ENCODE data around the gene FOXN3. TPM values are rescaled to one million over a fixed set of nuclear protein-coding genes. Genes with fewer than 3 reads are reported as not detected.
"Not testable (repeated sequence)": the region's sequence is repeated elsewhere in the genome, so short reads cannot be mapped to it uniquely, and the experiment has no call there.

Gene FOXN3
- total RNA-seq, 1 donor from 2014 or later, result 31.8 TPM

- Histone ChIP-seq H3K4me3 (ENCODE audit: low read length in 3 of 3) (no peak overlapping the region), H3K4me1 (ENCODE audit: control insufficient read depth in 3 of 3, insufficient read depth in 3 of 3, low read length in 3 of 3) (peaks cover 24 to 36% (median 31%) of the 10 kb centered on the region in 3 donors), H3K9ac (ENCODE audit: low read depth in 1 of 3, low read length in 3 of 3) (no peak overlapping the region), H3K9me3 (ENCODE audit: control insufficient read depth in 3 of 3, low read length in 3 of 3) (no peaks in the 10 kb centered on the region), H3K27me3 (ENCODE audit: control insufficient read depth in 3 of 3, insufficient read depth in 3 of 3, low read length in 3 of 3) (no peaks in the 10 kb centered on the region), H3K36me3 (ENCODE audit: control insufficient read depth in 3 of 3, insufficient read depth in 3 of 3, low read length in 3 of 3) (no peaks in the 10 kb centered on the region), H3K27ac (ENCODE audit: low read depth, low read length) (no peak overlapping the region)
Observed at GRCh38 chr14:89251061-89251460, 166.0 kb downstream of the FOXN3 start.

DNA sequence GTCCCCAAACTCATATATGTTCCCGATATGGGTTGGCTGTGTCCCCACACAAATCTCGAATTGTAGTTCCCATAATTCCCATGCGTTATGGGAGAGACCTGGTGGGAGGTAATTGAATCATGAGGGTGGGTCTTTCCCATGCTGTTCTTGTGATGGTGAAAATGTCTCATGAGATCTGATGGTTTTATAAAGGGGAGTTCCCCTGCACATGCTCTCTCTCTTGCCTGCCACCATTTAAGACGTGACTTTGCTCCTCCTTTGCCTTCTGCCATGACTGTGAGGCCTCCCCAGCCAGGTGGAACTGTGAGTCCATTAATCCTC, 166.4 kb downstream of the FOXN3 start:
- H3K4me1 ChIP-seq (ENCODE audit: control insufficient read depth in 3 of 3, insufficient read depth in 3 of 3, low read length in 3 of 3), result peaks cover 19 to 32% (median 26%) of the 10 kb centered on the region in 3 donors
- not testable (repeated sequence) for H3K9ac ChIP-seq (ENCODE audit: low read depth in 1 of 3, low read length in 3 of 3)

GRCh38 chr14:89249972-89250654, 166.9 kb downstream of the FOXN3 start:
- H3K4me3 ChIP-seq (ENCODE audit: low read length in 3 of 3), result no peak overlapping the region
- H3K4me1 ChIP-seq (ENCODE audit: control insufficient read depth in 3 of 3, insufficient read depth in 3 of 3, low read length in 3 of 3), result peaks cover 14 to 27% (median 22%) of the 10 kb centered on the region in 3 donors
- H3K27ac ChIP-seq (ENCODE audit: low read depth, low read length), result no peak overlapping the region
- no peaks in the 10 kb centered on the region for H3K36me3 ChIP-seq (ENCODE audit: control insufficient read depth in 3 of 3, insufficient read depth in 3 of 3, low read length in 3 of 3)
- H3K9ac ChIP-seq (ENCODE audit: low read depth in 1 of 3, low read length in 3 of 3), result no peak overlapping the region
- no peaks in the 10 kb centered on the region for H3K27me3 ChIP-seq (ENCODE audit: control insufficient read depth in 3 of 3, insufficient read depth in 3 of 3, low read length in 3 of 3)
- no peaks in the 10 kb centered on the region for H3K9me3 ChIP-seq (ENCODE audit: control insufficient read depth in 3 of 3, low read length in 3 of 3)

More for the DNA sequence above, 166.4 kb downstream of the FOXN3 start:
- not testable (repeated sequence) for H3K9me3 ChIP-seq (ENCODE audit: control insufficient read depth in 3 of 3, low read length in 3 of 3); H3K27me3 ChIP-seq (ENCODE audit: control insufficient read depth in 3 of 3, insufficient read depth in 3 of 3, low read length in 3 of 3); H3K27ac ChIP-seq (ENCODE audit: low read depth, low read length); H3K4me3 ChIP-seq (ENCODE audit: low read length in 3 of 3); H3K36me3 ChIP-seq (ENCODE audit: control insufficient read depth in 3 of 3, insufficient read depth in 3 of 3, low read length in 3 of 3)

DNA sequence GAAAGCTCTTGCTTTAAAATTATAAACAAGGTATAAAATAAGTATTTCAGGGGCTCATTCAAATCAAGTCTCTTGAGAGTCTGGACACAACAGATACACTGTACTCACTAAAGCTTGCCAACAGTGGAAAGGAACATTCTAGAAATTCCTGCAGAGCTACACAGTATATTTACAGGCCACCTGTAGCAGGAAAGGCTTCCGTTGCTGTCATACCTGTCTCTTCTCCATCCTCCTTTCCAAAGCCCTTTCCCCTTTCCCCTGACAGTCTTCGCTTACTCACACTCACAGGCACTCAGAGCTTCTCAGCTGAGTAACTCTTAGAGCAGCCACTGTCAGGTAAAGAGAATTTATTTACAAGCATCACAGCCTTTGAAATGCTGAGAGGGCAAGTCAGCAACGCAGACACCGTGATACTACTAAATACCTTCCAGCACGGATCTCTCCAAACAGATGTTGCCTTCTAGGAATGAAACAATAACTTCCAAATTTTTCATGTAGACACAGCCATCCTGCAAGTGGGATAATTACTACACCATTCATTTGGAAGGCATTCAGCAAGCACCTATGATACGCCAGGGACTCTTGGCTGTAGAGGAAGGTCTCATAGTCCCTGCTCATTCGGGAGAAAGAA, 167.9 kb downstream of the FOXN3 start:
- Histone ChIP-seq H3K4me1 (ENCODE audit: control insufficient read depth in 3 of 3, insufficient read depth in 3 of 3, low read length in 3 of 3) (peaks cover 8 to 18% (median 15%) of the 10 kb centered on the region in 3 donors), H3K4me3 (ENCODE audit: low read length in 3 of 3) (no peak overlapping the region), H3K36me3 (ENCODE audit: control insufficient read depth in 3 of 3, insufficient read depth in 3 of 3, low read length in 3 of 3) (no peaks in the 10 kb centered on the region), H3K27me3 (ENCODE audit: control insufficient read depth in 3 of 3, insufficient read depth in 3 of 3, low read length in 3 of 3) (no peaks in the 10 kb centered on the region), H3K9ac (ENCODE audit: low read depth in 1 of 3, low read length in 3 of 3) (no peak overlapping the region), H3K9me3 (ENCODE audit: control insufficient read depth in 3 of 3, low read length in 3 of 3) (no peaks in the 10 kb centered on the region), H3K27ac (ENCODE audit: low read depth, low read length) (no peak overlapping the region)

DNA sequence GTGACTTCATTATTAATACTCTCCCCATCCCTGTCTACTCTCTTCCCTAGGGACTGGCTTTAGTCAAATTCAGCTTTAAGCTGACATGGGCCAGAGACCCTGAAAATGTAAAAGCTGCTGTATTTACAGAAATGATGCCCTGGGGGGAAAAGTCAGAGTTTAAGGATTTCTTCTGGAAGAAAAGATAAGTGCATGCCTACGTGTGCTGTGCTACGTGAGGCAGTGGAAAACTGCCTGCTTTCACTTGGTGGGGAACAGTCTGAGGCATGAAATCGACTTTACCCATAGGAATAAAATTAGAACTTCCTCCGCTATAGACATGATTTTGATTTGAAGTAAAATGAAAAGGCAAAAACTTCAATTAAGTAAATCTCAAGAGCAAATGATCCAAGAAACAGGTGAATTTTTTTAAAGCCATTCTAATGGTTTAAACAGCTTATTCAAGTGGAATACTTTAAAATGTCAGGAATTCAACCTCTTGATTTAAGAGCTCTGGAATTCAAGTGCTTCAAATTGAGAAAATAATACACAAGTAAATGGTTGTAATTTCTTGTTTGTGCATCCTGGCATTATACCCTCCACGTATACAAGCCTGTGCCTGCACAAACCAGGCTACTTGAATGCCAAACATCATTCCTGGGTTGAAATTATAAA, 168.5 kb downstream of the FOXN3 start:
- Histone ChIP-seq H3K9me3 (ENCODE audit: control insufficient read depth in 3 of 3, low read length in 3 of 3) (no peaks in the 10 kb centered on the region), H3K9ac (ENCODE audit: low read depth in 1 of 3, low read length in 3 of 3) (no peak overlapping the region), H3K4me1 (ENCODE audit: control insufficient read depth in 3 of 3, insufficient read depth in 3 of 3, low read length in 3 of 3) (peaks cover 8 to 15% (median 14%) of the 10 kb centered on the region in 3 donors), H3K27ac (ENCODE audit: low read depth, low read length) (no peak overlapping the region), H3K36me3 (ENCODE audit: control insufficient read depth in 3 of 3, insufficient read depth in 3 of 3, low read length in 3 of 3) (no peaks in the 10 kb centered on the region), H3K27me3 (ENCODE audit: control insufficient read depth in 3 of 3, insufficient read depth in 3 of 3, low read length in 3 of 3) (no peaks in the 10 kb centered on the region), H3K4me3 (ENCODE audit: low read length in 3 of 3) (no peak overlapping the region)

- no peak overlapping the region for H3K9ac ChIP-seq (ENCODE audit: low read depth in 1 of 3, low read length in 3 of 3)
- H3K4me1 ChIP-seq (ENCODE audit: control insufficient read depth in 3 of 3, insufficient read depth in 3 of 3, low read length in 3 of 3), result peaks cover 8 to 11% (median 10%) of the 10 kb centered on the region in 3 donors
- H3K9me3 ChIP-seq (ENCODE audit: control insufficient read depth in 3 of 3, low read length in 3 of 3), result no peaks in the 10 kb centered on the region
- no peak overlapping the region for H3K4me3 ChIP-seq (ENCODE audit: low read length in 3 of 3)
- H3K36me3 ChIP-seq (ENCODE audit: control insufficient read depth in 3 of 3, insufficient read depth in 3 of 3, low read length in 3 of 3), result no peaks in the 10 kb centered on the region
- H3K27me3 ChIP-seq (ENCODE audit: control insufficient read depth in 3 of 3, insufficient read depth in 3 of 3, low read length in 3 of 3), result no peaks in the 10 kb centered on the region
- H3K27ac ChIP-seq (ENCODE audit: low read depth, low read length), result no peak overlapping the region
Observed at GRCh38 chr14:89247457-89248122, 169.4 kb downstream of the FOXN3 start.

DNA sequence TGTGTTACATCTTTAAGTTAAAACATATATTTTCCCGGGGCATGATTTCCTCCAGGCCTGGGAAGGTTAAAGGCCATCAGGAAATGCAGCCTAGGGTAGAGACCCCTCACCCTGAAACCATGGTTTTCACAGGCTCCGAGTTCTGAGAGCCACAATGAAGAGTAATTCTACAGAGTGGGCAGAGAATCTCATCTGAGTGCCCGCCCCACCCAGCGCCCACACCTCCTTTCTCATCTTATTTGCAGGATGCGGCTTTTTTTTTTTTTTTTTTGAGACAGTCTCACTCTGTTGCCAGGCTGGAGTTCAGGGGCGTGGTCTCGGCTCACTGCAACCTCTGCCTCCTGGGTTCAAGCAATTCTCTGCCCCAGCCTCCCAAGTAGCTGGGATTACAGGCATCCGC, 170.7 kb downstream of the FOXN3 start:
- Histone ChIP-seq H3K4me1 (ENCODE audit: control insufficient read depth in 3 of 3, insufficient read depth in 3 of 3, low read length in 3 of 3) (peaks cover 8 to 19% (median 12%) of the 10 kb centered on the region in 3 donors), H3K9me3 (ENCODE audit: control insufficient read depth in 3 of 3, low read length in 3 of 3) (no peaks in the 10 kb centered on the region), H3K9ac (ENCODE audit: low read depth in 1 of 3, low read length in 3 of 3) (no peak overlapping the region), H3K27ac (ENCODE audit: low read depth, low read length) (no peak overlapping the region), H3K36me3 (ENCODE audit: control insufficient read depth in 3 of 3, insufficient read depth in 3 of 3, low read length in 3 of 3) (peaks cover 0 to under 1% (median 0%) of the 10 kb centered on the region in 3 donors), H3K27me3 (ENCODE audit: control insufficient read depth in 3 of 3, insufficient read depth in 3 of 3, low read length in 3 of 3) (no peaks in the 10 kb centered on the region), H3K4me3 (ENCODE audit: low read length in 3 of 3) (no peak overlapping the region)

GRCh38 chr14:89245802-89246201, 171.2 kb downstream of the FOXN3 start:
- Histone ChIP-seq H3K36me3 (ENCODE audit: control insufficient read depth in 3 of 3, insufficient read depth in 3 of 3, low read length in 3 of 3) (peaks cover 0 to 2% (median 0%) of the 10 kb centered on the region in 3 donors), H3K27me3 (ENCODE audit: control insufficient read depth in 3 of 3, insufficient read depth in 3 of 3, low read length in 3 of 3) (no peaks in the 10 kb centered on the region), H3K9ac (ENCODE audit: low read depth in 1 of 3, low read length in 3 of 3) (no peak overlapping the region), H3K4me1 (ENCODE audit: control insufficient read depth in 3 of 3, insufficient read depth in 3 of 3, low read length in 3 of 3) (peaks cover 8 to 21% (median 12%) of the 10 kb centered on the region in 3 donors), H3K9me3 (ENCODE audit: control insufficient read depth in 3 of 3, low read length in 3 of 3) (no peaks in the 10 kb centered on the region), H3K27ac (ENCODE audit: low read depth, low read length) (no peak overlapping the region), H3K4me3 (ENCODE audit: low read length in 3 of 3) (no peak overlapping the region)

GRCh38 chr14:89244720-89245119, 172.3 kb downstream of the FOXN3 start:
- H3K4me3 ChIP-seq (ENCODE audit: low read length in 3 of 3), result no peak overlapping the region

More at GRCh38 chr14:89244720-89245119, 172.3 kb downstream of the FOXN3 start:
- Histone ChIP-seq H3K27ac (ENCODE audit: low read depth, low read length) (no peak overlapping the region), H3K9ac (ENCODE audit: low read depth in 1 of 3, low read length in 3 of 3) (no peak overlapping the region), H3K9me3 (ENCODE audit: control insufficient read depth in 3 of 3, low read length in 3 of 3) (no peaks in the 10 kb centered on the region), H3K27me3 (ENCODE audit: control insufficient read depth in 3 of 3, insufficient read depth in 3 of 3, low read length in 3 of 3) (no peaks in the 10 kb centered on the region), H3K4me1 (ENCODE audit: control insufficient read depth in 3 of 3, insufficient read depth in 3 of 3, low read length in 3 of 3) (peaks cover 8 to 21% (median 14%) of the 10 kb centered on the region in 3 donors), H3K36me3 (ENCODE audit: control insufficient read depth in 3 of 3, insufficient read depth in 3 of 3, low read length in 3 of 3) (peaks cover 0 to 2% (median 0%) of the 10 kb centered on the region in 3 donors)
